Suppressor macrophage treated with lipopolysaccharide for 4 hours (primary cell): ENCODE data around the gene ITPK1.

ENCODE experiments used
- DNase-seq: peaks from one replicate; pipeline ENCODE4 v3.0.0-alpha.2; 2020

Gene ITPK1

GRCh38 chr14:93040443-93040842, 75.3 kb downstream of the ITPK1 start:
- no peak for DNase-seq

GRCh38 chr14:93039649-93040315, 75.9 kb downstream of the ITPK1 start:
- no peak for DNase-seq

- no peak for DNase-seq
Observed at GRCh38 chr14:93037351-93037750, 78.4 kb downstream of the ITPK1 start.

GRCh38 chr14:93036652-93037345, 78.9 kb downstream of the ITPK1 start:
- DNase-seq, result no peak

GRCh38 chr14:93035917-93036651, 79.6 kb downstream of the ITPK1 start:
- no peak for DNase-seq

GRCh38 chr14:93035585-93035916, 80.2 kb downstream of the ITPK1 start:
- no peak for DNase-seq

- no peak for DNase-seq
Observed at GRCh38 chr14:93034671-93034994, 81.1 kb downstream of the ITPK1 start.

- DNase-seq, result no peak
Observed at GRCh38 chr14:93033983-93034670, 81.6 kb downstream of the ITPK1 start.

- peak; percentile 52 for DNase-seq
Observed at GRCh38 chr14:93033084-93033982, 82.4 kb downstream of the ITPK1 start.

- DNase-seq, result peak; percentile 56
Observed at GRCh38 chr14:93032421-93032936, 83.2 kb downstream of the ITPK1 start.

- no peak for DNase-seq
Observed at GRCh38 chr14:93031505-93032315, 84.0 kb downstream of the ITPK1 start.

- DNase-seq, result no peak
Observed at GRCh38 chr14:93030761-93031160, 85.0 kb downstream of the ITPK1 start.

- no peak for DNase-seq
Observed at GRCh38 chr14:93029911-93030508, 85.7 kb downstream of the ITPK1 start.

- no peak for DNase-seq
Observed at GRCh38 chr14:93029417-93029816, 86.3 kb downstream of the ITPK1 start.

- DNase-seq, result no peak
Observed at GRCh38 chr14:93028724-93029076, 87.0 kb downstream of the ITPK1 start.

- DNase-seq, result no peak
Observed at GRCh38 chr14:93027810-93028723, 87.7 kb downstream of the ITPK1 start.

GRCh38 chr14:93026339-93026738, 89.4 kb downstream of the ITPK1 start:
- no peak for DNase-seq

- DNase-seq, result no peak
Observed at GRCh38 chr14:93025055-93025454, 90.7 kb downstream of the ITPK1 start.

- DNase-seq, result no peak
Observed at GRCh38 chr14:93024493-93024892, 91.2 kb downstream of the ITPK1 start.
